SK-N-SH (cell line): ENCODE results near the gene IFNL4.

Experiments used
- CTCF ChIP-seq: fragments of 200-600 bp; sonication (generic); IDR thresholded peaks from 2 replicates; pipeline ENCODE4 v1.6.1; 2017; ENCODE audit warnings: antibody characterized with exemption, mild to moderate bottlenecking, moderate library complexity
- RAD21 ChIP-seq: IDR thresholded peaks from 2 replicates; pipeline ENCODE4 v1.6.1; 2012; ENCODE audit warnings: mild to moderate bottlenecking, low read length
- ZBTB33 ChIP-seq: IDR thresholded peaks from 2 replicates; pipeline ENCODE4 v1.4.0; 2012; ENCODE audit warnings: low read depth, borderline replicate concordance

GRCh38 chr19:39230096-39230764, 18.4 kb downstream of the IFNL4 start:
- TF ChIP-seq ZBTB33 (no peak), RAD21 (no peak), CTCF (no peak)
